HG03565 (cell line): ENCODE results near the gene DMD.

ENCODE experiments used
- ATAC-seq: cut with Tn5 transposase; IDR thresholded peaks from one replicate; pipeline ENCODE4 v1.9.1; 2021; ENCODE audit warnings: mild to moderate bottlenecking, moderate library complexity; ENCODE audit not compliant: unreplicated experiment

Gene DMD

GRCh38 chrX:31266203-31267076 is 1944.9 kb downstream of the DMD start:
- ATAC-seq: peak; percentile 83

- no peak for ATAC-seq
Observed at GRCh38 chrX:31265383-31265782, 1946.0 kb downstream of the DMD start.

- no peak for ATAC-seq
Observed at GRCh38 chrX:31260351-31260750, 1951.0 kb downstream of the DMD start.

GRCh38 chrX:31258166-31258565 is 1953.2 kb downstream of the DMD start:
- ATAC-seq: no peak

- ATAC-seq: no peak
Observed at GRCh38 chrX:31255310-31256033, 1955.9 kb downstream of the DMD start.

GRCh38 chrX:31252133-31252532 is 1959.2 kb downstream of the DMD start:
- ATAC-seq: no peak

- ATAC-seq: no peak
Observed at GRCh38 chrX:31251336-31251735, 1960.0 kb downstream of the DMD start.

GRCh38 chrX:31245714-31246113 is 1965.6 kb downstream of the DMD start:
- no peak for ATAC-seq

- ATAC-seq: no peak
Observed at GRCh38 chrX:31243804-31244203, 1967.5 kb downstream of the DMD start.

- no peak for ATAC-seq
Observed at GRCh38 chrX:31240982-31241381, 1970.4 kb downstream of the DMD start.

GRCh38 chrX:31237189-31237588 is 1974.2 kb downstream of the DMD start:
- peak; percentile 52 for ATAC-seq

GRCh38 chrX:31236231-31236630 is 1975.1 kb downstream of the DMD start:
- no peak for ATAC-seq

GRCh38 chrX:31233941-31234496 is 1977.3 kb downstream of the DMD start:
- no peak for ATAC-seq

- no peak for ATAC-seq
Observed at GRCh38 chrX:31232506-31232905, 1978.8 kb downstream of the DMD start.

- ATAC-seq: peak; percentile 98
Observed at GRCh38 chrX:31228909-31229308, 1982.4 kb downstream of the DMD start.

GRCh38 chrX:31228415-31228832 is 1982.9 kb downstream of the DMD start:
- ATAC-seq: no peak

GRCh38 chrX:31227250-31227649 is 1984.1 kb downstream of the DMD start:
- ATAC-seq: no peak

- no peak for ATAC-seq
Observed at GRCh38 chrX:31225819-31226218, 1985.5 kb downstream of the DMD start.

GRCh38 chrX:31224381-31225012 is 1986.9 kb downstream of the DMD start:
- ATAC-seq: no peak

GRCh38 chrX:31223817-31224216 is 1987.5 kb downstream of the DMD start:
- ATAC-seq: peak; percentile 88

GRCh38 chrX:31222946-31223345 is 1988.4 kb downstream of the DMD start:
- ATAC-seq: no peak
